HG03135 (cell line): ENCODE measurements around the gene GNB1.
A peak's percentile ranks its signal among the peaks of the same experiment; 100 is the strongest.

Experiments
- ATAC-seq: cut with Tn5 transposase; IDR thresholded peaks from one replicate; pipeline ENCODE4 v1.9.1; 2021; ENCODE audit warnings: mild to moderate bottlenecking, moderate library complexity; ENCODE audit not compliant: unreplicated experiment

The GNB1 gene

GRCh38 chr1:1922956-1923833 is 32.3 kb upstream of the GNB1 start:
- no peak for ATAC-seq

GRCh38 chr1:1922702-1922955 is 31.7 kb upstream of the GNB1 start:
- no peak for ATAC-seq

DNA sequence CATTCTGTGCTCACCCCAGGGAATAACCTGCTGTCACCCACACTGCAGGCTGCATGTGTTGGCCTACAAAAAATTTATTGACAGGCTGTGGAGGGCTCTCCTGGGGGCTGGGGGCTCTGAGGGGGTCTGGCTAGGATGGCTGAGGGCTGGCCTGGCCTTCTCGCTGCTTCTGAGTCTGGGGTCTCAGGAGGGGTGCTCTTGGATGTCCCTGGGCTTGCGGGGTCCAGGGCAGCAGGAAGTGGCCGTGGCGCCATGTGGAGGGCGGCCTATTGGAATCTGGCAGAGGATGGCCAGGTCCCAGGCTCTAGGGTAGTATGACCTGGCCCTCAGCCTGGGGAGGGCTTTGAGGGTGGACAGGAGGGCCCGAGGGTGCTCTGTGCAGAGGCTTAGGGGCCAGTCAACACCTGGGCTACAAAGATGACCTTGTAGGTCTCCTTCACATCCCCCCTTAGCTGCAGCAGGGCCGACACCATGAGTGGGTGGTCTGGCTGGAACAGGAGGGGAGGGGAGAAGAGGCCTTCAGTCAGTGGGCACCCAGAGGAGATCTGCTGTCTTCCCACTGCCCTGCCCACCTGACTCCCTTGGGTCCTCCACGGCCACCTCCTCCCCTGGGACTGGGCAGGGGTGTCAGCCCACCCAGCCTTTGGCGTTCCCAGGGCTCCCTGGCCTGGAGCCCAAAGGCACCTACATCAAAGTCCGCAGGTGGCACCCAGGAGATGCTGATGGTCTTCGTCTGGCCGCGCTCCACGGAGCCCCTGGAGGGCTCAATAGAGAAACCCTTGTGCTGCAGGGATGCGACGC is 31.2 kb upstream of the GNB1 start:
- ATAC-seq: no peak

GRCh38 chr1:1921459-1921862 is 30.6 kb upstream of the GNB1 start:
- no peak for ATAC-seq

DNA sequence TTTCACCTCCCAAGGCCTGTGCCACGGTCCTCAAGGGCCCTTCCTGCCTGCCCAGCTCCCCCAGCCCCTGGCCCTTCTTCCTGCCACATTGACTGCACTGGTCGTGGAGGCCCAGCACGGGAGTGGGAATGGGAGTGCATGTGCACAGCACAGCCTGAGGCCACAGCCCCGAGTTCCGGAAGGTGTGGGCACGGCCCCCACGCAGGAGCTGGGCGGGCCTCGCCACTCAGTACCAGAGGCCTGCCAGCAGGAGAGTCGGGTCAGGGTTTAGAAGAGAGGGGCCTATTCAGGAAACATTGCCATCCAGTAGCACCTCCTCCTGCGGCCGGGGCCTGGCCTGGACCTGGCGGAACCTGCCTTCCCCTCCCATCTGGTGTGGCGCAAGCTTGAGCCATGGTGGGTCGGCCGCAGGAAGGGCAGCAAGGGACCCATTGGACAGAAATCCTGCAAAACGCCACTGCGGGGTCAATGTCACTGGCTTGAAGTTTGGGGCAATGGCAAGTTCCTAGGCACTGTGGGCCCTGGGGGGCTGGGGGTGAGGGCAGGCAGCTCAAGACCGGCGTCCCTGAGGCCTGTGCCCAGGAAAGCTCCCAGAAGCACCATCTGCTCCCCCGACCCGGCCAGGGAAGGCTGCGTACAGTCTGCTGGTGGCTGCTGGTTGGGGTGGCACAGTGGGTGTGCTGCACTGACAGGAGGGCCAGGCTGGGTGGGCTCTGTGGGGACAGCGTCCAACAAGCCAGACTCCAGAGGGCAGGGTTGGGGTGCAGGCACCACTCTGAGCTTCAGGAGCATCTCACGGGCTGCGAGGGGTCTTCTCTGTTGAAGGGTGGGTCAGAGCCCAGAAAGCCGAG is 29.9 kb upstream of the GNB1 start:
- no peak for ATAC-seq

DNA sequence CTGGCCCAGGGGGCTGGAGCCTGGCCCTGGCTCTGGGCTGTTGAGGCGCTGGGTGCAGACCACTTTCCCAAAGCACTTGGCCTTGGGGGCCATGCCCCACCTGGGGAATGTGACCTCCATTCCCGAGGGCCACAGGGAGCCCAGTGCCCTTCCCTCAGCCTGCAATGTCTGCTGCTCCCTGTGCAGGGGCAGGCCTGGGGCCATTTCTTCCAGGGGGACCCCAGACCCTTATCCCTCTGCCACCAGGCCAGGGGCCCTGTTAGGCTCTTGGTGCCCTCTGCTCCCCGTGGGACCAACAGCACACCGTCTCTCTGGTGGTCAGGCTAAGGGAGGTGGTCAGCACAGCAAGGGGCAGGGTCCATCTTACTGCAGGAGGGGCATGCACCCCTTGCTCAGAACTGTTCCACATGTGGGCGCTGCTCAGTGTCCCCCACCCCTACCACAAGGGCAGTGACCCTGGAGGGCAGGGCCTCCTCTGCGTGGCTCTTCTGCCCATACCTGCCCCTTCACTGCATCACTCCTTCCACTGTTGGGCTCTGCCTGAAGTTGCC is 29.2 kb upstream of the GNB1 start:
- no peak for ATAC-seq

GRCh38 chr1:1919304-1920056 is 28.6 kb upstream of the GNB1 start:
- peak; percentile 80 for ATAC-seq

DNA sequence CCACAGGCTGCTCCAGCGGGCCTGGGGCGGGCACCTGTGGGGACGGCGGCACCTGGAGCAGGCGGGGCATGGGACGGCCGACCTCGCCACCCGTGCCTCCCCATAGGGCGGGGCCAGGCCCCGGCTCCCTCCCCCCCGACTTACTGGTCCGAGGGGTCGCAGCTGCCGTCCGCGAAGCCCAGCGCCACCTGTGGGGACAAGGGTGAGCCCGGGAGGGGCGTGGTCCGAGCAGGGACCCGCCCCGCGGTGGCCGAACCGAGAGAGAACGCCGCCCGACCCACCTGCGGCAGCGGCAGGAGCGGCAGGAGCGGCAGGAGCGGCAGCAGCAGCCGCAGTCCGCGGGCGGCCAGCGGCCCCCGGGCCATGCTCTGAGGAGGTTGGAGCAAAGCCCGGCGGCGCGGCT is 28.0 kb upstream of the GNB1 start, which contains the start of gene TMEM52:
Gene TMEM52 (minus strand): TSS at position 379 of the 403 bp plus-strand sequence. CDS start 14 bp downstream, at position 365.
- peak; percentile 14 for ATAC-seq

GRCh38 chr1:1917995-1918900 is 27.4 kb upstream of the GNB1 start:
- no peak for ATAC-seq

DNA sequence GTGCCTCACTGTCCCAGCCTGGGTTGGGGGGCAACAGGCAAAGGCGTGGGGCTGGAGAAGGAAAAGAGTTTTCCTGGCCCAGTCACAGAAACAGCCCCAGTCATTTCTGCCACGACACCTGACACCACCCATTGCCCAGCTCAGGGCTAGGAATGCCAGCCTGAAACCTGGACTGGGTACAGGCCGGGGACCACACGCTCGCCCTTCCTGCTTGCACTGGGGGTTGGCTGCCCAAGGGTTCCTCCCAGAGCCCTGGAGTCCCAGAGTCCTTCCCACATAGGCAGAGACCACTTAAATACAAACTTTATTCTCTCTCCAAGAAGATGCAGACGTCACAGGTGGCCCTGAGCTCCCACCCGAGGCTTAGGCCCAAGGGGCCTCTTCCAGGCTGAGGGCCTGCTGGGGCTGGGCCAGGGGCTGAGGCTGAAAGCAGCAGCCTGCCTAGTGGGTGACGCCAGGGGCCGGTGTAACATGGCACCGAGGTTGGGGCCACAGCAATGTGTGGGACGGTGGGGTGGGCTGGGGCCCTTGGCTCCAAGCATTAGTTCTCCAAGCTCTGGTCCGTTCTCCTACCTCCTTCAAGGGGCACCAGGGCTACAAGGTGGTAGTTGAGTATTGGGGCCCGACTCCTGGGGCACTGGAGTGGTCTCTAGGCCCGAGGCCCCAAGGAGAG is 26.6 kb upstream of the GNB1 start:
- no peak for ATAC-seq

DNA sequence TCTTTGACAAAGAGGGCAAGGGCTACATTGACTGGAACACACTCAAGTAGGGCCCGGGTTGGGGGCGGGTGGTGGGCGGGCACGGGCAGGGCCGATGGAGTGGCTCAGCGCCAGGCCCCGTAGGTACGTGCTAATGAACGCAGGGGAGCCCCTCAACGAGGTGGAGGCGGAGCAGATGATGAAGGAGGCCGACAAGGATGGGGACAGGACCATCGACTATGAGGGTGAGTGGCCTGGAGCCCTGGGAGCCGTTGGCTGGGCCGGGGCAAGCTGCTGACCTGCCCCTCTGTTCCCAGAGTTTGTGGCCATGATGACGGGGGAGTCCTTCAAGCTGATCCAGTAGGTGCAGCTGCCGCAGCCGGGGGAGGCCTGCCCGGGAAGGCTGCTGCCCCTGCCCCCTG is 26.0 kb upstream of the GNB1 start:
- ATAC-seq: no peak

DNA sequence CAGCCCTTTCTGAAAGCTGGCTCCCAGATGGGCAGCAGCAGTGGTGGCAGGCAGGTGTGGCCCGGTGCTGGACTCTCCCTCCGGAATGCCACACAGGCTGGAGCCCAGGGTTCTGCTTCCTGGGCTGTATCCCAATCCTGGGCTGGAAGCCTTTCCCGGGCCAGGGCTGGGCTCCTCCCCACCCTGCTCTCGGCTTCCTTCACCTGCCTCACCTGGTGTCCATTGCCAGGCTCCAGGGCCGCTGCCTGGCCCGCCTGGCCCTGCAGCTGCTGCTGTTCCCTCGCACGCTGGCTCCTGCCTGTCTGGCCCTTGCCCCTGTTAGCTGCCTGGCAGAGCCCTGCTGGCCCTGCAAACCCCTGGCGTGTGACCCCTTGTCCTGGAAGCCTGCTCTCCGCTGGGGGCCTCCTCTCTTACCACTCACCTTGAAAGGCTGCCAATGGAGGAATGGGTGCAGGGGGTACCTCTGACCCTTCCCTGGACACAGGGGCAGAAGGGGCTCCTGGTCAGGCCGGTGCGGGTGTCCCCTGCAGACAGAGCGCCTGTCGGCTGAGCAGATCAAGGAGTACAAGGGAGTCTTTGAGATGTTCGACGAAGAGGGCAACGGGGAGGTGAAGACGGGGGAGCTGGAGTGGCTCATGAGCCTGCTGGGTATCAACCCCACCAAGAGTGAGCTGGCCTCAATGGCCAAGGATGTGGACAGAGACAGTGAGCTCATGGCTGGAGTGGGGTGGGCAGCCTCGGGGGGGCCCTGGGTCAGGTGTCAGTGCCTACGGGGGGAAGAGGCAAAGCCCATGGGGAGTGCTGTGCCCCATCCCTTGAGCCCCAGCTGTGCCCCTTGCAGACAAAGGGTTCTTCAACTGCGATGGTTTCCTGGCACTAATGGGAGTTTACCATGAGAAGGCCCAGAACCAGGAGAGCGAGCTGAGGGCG is 25.3 kb upstream of the GNB1 start:
- ATAC-seq: no peak

DNA sequence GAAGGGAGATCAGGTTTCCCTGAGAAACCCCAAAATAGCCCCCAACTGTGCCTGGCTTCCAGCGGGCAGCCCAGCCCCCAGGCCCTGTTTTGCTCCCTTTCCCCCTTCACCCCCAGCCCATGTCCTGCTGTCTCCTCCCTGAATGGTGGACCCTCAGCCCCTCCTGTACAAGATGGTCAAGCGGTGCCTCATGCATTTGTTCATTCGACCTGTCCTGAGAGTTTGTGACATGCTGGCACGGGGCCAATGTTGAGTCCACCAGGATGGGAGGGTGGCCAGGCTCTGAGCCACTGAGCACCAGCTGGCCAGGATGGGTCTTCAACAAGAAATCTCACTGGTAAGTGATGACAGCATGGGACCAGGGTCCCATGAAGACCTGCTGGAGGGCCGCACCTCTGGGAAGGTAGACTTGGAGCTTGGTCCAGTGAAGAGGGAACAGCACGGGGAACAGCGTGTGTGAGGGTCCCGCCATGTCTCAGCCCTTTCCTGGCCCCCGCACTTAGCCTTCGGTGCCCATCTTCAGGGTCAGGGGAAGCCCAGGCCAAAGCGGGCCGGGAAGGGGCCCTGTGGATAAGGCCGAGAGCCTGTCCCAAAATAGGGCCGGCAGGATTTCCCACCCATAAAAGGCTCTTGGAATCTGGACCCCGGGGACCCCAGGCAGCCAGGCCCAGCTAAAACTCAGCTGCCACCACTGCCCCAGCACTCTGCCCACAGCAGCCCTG is 24.2 kb upstream of the GNB1 start, which contains the start of gene CALML6:
Gene CALML6 (plus strand): TSS at position 290 of the 722 bp plus-strand sequence. CDS start 21 bp downstream, at position 311.
- ATAC-seq: no peak

DNA sequence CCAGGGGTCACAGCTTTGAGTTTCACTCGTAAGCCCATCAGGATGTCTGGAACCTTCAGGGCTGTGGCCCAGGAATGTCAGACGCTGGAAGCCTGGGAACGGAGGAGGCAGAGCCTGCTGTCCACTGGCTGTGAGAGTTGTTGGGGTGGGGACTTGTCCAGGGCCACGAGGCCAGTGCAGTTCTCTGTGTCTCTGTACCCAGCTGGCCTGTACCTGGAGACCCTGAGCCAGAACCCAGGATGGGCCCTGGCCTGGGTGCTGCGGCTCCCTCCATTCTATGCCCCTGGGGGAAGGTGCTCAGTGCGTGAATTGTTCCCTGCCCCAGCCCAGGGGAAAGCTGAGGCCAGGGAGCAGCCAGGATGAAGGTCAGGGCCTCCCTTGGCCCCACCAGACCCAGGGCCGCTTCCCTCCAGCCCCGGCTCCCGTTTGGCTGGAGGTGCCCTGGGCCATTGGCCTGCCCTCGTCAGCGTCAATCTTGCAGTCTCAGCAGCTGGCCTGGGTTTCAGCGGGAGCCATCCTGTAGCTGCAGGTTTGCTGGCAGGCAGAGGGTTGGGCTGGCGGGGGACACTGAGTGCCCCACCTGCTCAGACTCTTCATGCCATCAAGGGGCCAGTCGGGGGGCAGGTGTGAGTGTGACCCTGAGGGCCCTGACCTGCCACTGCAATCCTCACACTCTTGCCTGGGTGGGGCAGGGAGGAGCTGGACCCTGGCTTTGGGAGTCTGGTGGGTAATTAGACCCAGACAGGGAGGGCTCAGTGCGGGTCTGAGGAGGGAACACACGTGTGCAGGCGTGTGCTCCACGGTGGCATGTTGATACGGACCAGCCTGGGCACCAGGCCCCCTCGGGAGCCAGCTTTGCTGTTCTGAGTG is 23.4 kb upstream of the GNB1 start:
- no peak for ATAC-seq

DNA sequence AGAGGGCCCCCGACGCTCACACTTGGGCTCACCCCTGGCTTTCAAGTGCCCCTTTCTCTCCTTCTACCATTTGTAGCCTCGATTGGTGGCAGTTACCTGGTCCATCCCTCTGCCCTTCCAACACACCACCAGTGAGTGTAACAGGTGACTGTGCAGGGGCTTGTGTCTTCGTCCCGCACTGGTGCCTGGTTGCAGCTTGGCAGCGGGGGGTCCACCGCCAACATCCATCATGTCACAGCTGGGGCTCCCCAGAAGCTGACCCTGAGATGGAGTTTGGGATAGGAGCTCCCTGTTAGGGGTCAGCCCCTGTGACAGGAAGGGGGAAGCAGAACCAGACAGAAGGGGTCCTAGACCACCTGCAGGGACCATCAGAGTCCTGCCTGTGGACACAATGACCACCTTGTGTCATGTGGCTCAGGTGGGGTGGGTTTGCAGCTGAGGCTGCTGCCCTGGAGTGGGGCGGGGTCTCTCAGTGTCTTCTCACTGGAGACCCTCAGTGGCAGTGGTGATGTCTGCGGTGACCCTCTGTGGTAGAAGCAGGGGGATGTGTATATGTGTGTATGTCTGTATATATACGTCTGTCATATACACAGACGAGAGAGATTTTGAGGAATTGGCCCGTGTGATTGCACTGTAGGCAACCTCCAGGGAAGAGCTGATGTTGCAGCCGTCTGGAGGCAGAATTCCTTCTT is 20.6 kb upstream of the GNB1 start:
- ATAC-seq: no peak
